ENCODE results near the gene CALML4. TPM values are rescaled to one million over a fixed set of nuclear protein-coding genes. Genes with fewer than 3 reads are reported as not detected.

Gene CALML4
- total RNA-seq, 1 donor from 2014 or later = 4.5 TPM

DNA sequence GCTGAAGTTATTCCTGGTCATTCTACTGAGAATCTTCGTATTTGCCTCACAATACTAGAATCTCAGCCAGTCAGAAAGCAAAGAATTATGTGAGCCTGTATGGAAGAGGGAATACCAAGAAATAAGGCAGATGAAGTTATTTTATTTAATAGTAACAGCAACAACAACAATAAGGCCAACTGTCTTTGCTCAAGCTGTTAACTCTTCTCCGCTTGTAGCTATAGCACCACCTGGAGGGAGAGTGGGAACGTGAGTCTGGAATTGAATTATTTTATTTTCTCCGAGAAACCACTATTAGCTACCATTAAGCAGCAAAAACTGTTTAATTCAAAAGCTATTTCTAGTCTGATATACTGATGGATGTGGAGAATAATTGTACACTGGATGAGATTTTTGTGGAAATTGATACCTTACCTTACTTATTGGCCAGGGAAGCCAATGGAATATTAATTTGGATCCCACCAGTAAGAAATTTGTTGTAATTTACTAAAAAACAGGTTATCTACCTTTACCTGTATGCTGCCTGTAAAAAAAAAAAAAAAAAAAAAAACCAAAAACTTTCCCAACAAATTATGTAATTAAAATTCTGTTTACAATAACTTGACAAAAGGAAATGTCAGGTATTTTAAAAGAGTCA, 50.1 kb downstream of the CALML4 start:
- Histone ChIP-seq H3K27me3 (ENCODE audit: control insufficient read depth, insufficient read depth, low read length) (no peaks in the 10 kb centered on the region), H3K36me3 (ENCODE audit: control insufficient read depth, insufficient read depth, low read length) (peaks cover 2% of the 10 kb centered on the region), H3K4me3 (ENCODE audit: low read depth, low read length) (no peak overlapping the region)
- DNase-seq (ENCODE audit: low read depth) = peak; percentile 55
- TF ChIP-seq, protein P1, sequence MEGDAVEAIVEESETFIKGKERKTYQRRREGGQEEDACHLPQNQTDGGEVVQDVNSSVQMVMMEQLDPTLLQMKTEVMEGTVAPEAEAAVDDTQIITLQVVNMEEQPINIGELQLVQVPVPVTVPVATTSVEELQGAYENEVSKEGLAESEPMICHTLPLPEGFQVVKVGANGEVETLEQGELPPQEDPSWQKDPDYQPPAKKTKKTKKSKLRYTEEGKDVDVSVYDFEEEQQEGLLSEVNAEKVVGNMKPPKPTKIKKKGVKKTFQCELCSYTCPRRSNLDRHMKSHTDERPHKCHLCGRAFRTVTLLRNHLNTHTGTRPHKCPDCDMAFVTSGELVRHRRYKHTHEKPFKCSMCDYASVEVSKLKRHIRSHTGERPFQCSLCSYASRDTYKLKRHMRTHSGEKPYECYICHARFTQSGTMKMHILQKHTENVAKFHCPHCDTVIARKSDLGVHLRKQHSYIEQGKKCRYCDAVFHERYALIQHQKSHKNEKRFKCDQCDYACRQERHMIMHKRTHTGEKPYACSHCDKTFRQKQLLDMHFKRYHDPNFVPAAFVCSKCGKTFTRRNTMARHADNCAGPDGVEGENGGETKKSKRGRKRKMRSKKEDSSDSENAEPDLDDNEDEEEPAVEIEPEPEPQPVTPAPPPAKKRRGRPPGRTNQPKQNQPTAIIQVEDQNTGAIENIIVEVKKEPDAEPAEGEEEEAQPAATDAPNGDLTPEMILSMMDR (IDR thresholded peaks at IDR 0.05; ENCODE audit: insufficient read depth, low read length, severe bottlenecking) = peak; percentile 72
- FAIRE-seq = no peak

DNA sequence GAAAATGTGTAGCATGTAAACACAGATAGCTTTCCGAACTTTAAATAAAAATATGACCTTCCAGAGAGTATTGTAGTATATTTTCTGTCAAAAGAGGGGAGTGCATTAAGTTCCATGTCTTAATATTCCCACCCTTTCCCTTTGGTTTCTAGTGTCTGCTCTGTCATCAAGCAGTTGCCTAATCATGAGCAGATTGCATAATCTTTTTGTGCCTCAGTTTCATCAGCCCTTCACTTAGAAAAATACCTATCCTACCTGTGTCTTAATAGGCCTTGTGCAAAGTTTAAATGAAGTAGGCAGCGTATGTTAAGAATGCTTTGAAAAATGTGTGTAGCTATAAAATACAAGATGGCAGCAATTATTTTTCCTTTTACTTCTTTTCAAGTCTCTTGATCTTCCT, 52.8 kb downstream of the CALML4 start:
- DNase-seq (ENCODE audit: low read depth) = peak; percentile 49
- no peak for FAIRE-seq
- no peaks in the 10 kb centered on the region for H3K27me3 ChIP-seq (ENCODE audit: control insufficient read depth, insufficient read depth, low read length)
- no peak overlapping the region for H3K4me3 ChIP-seq (ENCODE audit: low read depth, low read length)
- TF ChIP-seq, protein P1 (IDR thresholded peaks at IDR 0.05; ENCODE audit: insufficient read depth, low read length, severe bottlenecking) = no peak
- peaks cover 2% of the 10 kb centered on the region for H3K36me3 ChIP-seq (ENCODE audit: control insufficient read depth, insufficient read depth, low read length)

DNA sequence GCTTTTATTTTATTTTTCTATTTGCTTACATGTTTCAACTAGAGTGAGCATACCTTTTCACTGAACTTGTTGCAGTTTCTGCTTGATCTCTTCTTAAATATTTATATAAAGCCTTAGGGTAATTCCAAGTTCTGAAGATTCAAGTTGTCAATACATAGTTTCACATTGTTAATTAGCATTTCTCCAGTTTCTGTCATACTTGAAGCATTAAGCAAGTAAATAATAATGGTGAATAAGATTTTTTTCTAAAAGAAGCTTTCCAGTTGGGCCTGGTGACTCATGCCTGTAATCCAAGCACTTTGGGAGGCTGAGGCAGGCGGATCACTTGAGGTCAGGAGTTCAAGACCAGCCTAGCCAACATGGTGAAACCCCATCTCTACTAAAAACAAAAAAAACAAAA, 53.9 kb downstream of the CALML4 start:
- Histone ChIP-seq H3K36me3 (ENCODE audit: control insufficient read depth, insufficient read depth, low read length) (peaks cover 3% of the 10 kb centered on the region), H3K4me3 (ENCODE audit: low read depth, low read length) (no peak overlapping the region), H3K27me3 (ENCODE audit: control insufficient read depth, insufficient read depth, low read length) (no peaks in the 10 kb centered on the region)
- FAIRE-seq (no peak), DNase-seq (ENCODE audit: low read depth) (peak; percentile 49)
- TF ChIP-seq, protein P1 (IDR thresholded peaks at IDR 0.05; ENCODE audit: insufficient read depth, low read length, severe bottlenecking) = no peak

DNA sequence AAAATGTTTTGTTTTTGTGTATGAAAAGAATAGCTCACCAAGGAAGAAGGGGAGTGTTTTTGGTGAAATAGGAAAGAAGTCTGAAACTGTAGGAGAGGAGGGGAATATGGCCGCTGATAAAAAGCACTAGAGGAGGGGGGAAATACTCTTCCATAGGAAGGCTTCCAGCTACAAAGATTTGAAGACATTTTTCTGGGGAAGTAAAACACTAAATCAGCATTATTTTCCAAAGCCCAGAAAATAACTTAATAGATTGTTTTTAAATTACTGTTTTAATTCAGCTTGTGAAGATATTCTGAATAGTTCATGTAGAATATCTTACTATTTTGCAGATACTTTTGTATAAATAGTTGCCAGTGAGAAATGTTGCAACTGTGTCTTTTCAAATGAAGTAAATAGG, 54.9 kb downstream of the CALML4 start:
- DNase-seq (ENCODE audit: low read depth) (no peak), FAIRE-seq (no peak)
- Histone ChIP-seq H3K4me3 (ENCODE audit: low read depth, low read length) (no peak overlapping the region), H3K27me3 (ENCODE audit: control insufficient read depth, insufficient read depth, low read length) (no peaks in the 10 kb centered on the region), H3K36me3 (ENCODE audit: control insufficient read depth, insufficient read depth, low read length) (peaks cover 1% of the 10 kb centered on the region)
- TF ChIP-seq, protein P1 (IDR thresholded peaks at IDR 0.05; ENCODE audit: insufficient read depth, low read length, severe bottlenecking) = no peak

DNA sequence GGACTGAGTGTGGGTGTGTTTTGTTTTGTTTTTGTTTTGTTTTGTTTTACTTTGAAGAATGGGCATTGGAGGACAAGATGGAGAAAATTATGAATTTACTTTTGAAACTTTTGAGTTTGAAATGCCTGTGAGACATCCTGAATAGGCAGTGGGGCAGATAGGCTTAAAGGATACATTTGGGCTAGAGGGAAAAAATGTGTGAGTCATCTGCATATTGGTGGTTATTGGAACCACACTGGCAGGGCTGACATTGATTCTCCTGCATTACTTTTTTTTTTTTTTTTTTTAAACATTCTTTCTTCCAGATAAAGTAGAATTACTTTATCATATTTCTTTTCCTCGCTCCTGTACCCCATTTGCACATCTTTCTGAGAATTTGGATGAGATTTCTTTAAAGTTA, 56.1 kb downstream of the CALML4 start:
- peak; percentile 32 for DNase-seq (ENCODE audit: low read depth)
- no peak for FAIRE-seq
- H3K27me3 ChIP-seq (ENCODE audit: control insufficient read depth, insufficient read depth, low read length) = no peaks in the 10 kb centered on the region
- TF ChIP-seq, protein P1 (IDR thresholded peaks at IDR 0.05; ENCODE audit: insufficient read depth, low read length, severe bottlenecking) = no peak
- no peak overlapping the region for H3K4me3 ChIP-seq (ENCODE audit: low read depth, low read length)
- H3K36me3 ChIP-seq (ENCODE audit: control insufficient read depth, insufficient read depth, low read length) = peaks cover 1% of the 10 kb centered on the region

DNA sequence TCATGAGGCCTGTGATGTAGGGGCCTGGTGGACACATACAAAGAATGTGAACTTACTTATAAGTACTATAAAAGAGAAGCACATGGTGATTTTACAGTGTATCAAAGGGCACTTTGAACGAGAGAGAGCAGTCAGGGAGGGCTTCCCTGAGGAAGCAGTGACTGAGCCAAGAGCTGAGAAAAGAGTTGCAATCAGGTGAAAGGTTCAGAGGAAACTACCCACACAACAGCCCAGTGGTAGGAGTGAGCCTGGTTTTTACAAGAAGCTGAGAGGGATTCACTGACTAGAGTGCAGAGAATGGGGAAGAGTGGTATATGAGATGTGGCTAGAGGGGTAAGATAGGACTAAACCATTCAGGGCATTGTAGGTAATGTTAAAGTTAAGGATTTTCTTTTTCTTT, 57.1 kb downstream of the CALML4 start:
- TF ChIP-seq, protein P1 (IDR thresholded peaks at IDR 0.05; ENCODE audit: insufficient read depth, low read length, severe bottlenecking) = no peak
- peaks cover 1% of the 10 kb centered on the region for H3K36me3 ChIP-seq (ENCODE audit: control insufficient read depth, insufficient read depth, low read length)
- H3K4me3 ChIP-seq (ENCODE audit: low read depth, low read length) = no peak overlapping the region
- no peak for DNase-seq (ENCODE audit: low read depth)
- no peak for FAIRE-seq
- no peaks in the 10 kb centered on the region for H3K27me3 ChIP-seq (ENCODE audit: control insufficient read depth, insufficient read depth, low read length)

Measured in bronchial epithelial cell (primary cell).